GM19324 (cell line): Measurements from ENCODE around the gene SVOPL.

Source experiments
- ATAC-seq: cut with Tn5 transposase; IDR thresholded peaks from one replicate; pipeline ENCODE4 v1.9.1; 2021; ENCODE audit warnings: mild to moderate bottlenecking, moderate library complexity; ENCODE audit not compliant: unreplicated experiment, low FRiP score

The SVOPL gene

GRCh38 chr7:138662991-138663320 is 38.2 kb downstream of the SVOPL start:
- ATAC-seq, result no peak

GRCh38 chr7:138662076-138662990 is 38.8 kb downstream of the SVOPL start:
- ATAC-seq, result no peak

GRCh38 chr7:138661069-138661635 is 40.0 kb downstream of the SVOPL start:
- no peak for ATAC-seq

- ATAC-seq, result no peak
These were observed 42.3 kb downstream of the SVOPL start for GRCh38 chr7:138658889-138659288.

- ATAC-seq, result no peak
These were observed 43.2 kb downstream of the SVOPL start for GRCh38 chr7:138657854-138658386.

- no peak for ATAC-seq
These were observed 44.2 kb downstream of the SVOPL start for GRCh38 chr7:138656952-138657351.

- ATAC-seq, result no peak
These were observed 46.5 kb downstream of the SVOPL start for GRCh38 chr7:138654616-138655015.

GRCh38 chr7:138649506-138649905 is 51.7 kb downstream of the SVOPL start:
- no peak for ATAC-seq

- no peak for ATAC-seq
These were observed 55.9 kb downstream of the SVOPL start for GRCh38 chr7:138645284-138645683.

GRCh38 chr7:138632826-138633602 is 68.1 kb downstream of the SVOPL start:
- ATAC-seq, result no peak

- ATAC-seq, result no peak
These were observed 68.8 kb downstream of the SVOPL start for GRCh38 chr7:138632384-138632783.

- no peak for ATAC-seq
These were observed 71.0 kb downstream of the SVOPL start for GRCh38 chr7:138630059-138630610.

GRCh38 chr7:138627361-138627760 is 73.8 kb downstream of the SVOPL start:
- no peak for ATAC-seq

- ATAC-seq, result no peak
These were observed 74.3 kb downstream of the SVOPL start for GRCh38 chr7:138626846-138627245.

- ATAC-seq, result no peak
These were observed 75.3 kb downstream of the SVOPL start for GRCh38 chr7:138625849-138626230.

- ATAC-seq, result no peak
These were observed 75.9 kb downstream of the SVOPL start for GRCh38 chr7:138625084-138625848.

GRCh38 chr7:138622841-138623240 is 78.3 kb downstream of the SVOPL start:
- no peak for ATAC-seq

GRCh38 chr7:138618933-138619332 is 82.2 kb downstream of the SVOPL start:
- ATAC-seq, result no peak

- no peak for ATAC-seq
These were observed 82.7 kb downstream of the SVOPL start for GRCh38 chr7:138618506-138618905.

- ATAC-seq, result no peak
These were observed 85.1 kb downstream of the SVOPL start for GRCh38 chr7:138616085-138616484.
